ENCODE measurements around the gene TMSB10. TPM values are rescaled to one million over a fixed set of nuclear protein-coding genes. Genes with fewer than 3 reads are reported as not detected.
"Not testable (repeated sequence)": the region's sequence is repeated elsewhere in the genome, so short reads cannot be mapped to it uniquely, and the experiment has no call there.

TMSB10 gene
- total RNA-seq, 2 experiments from 2014 or later = 869 to 1,901 TPM

- POLR2A ChIA-PET = no interaction called here
Measured at GRCh38 chr2:84865181-84865783, 40.2 kb upstream of the TMSB10 start.

DNA sequence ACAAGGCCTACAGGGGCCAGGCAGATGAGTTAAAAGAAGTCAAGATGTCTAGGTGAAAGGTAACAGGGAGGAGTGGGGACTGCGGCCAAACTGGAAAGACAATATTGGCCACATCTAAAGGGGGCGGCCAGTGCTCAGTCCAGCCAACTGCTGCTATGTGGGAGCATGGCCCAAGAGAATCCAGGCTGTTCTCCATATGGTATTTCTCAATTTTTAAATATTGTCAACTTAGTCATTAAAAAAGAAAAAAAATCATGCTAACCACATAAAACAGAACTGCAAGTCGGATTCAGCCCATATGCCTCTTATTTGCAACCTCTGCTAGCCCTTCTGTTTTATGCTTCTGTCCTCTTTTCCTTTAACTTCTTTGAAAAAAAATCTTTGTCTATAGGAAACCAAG, 39.3 kb upstream of the TMSB10 start:
- H4K20me1 ChIP-seq (ENCODE audit: insufficient read depth, low read length) = no peaks in the 10 kb centered on the region
- H3K4me3 ChIP-seq (ENCODE audit: low read depth, low read length, poor library complexity, severe bottlenecking) = no peak overlapping the region
- no peaks in the 10 kb centered on the region for H3K9me2 ChIP-seq (ENCODE audit: insufficient read depth, low read length)
- no peak overlapping the region for H3K4me2 ChIP-seq (ENCODE audit: low read length)
- no peak for DNase-seq (ENCODE audit: low spot score)
- BruUV-seq (replicated peaks) = no TSS peak
- H3K9me3 ChIP-seq (ENCODE audit: low read length) = no peaks in the 10 kb centered on the region
- TF ChIP-seq EZH2phosphoT487 (IDR thresholded peaks at IDR 0.05; ENCODE audit: borderline replicate concordance, low read depth, low read length) = no peak
- TF ChIP-seq, protein P1, sequence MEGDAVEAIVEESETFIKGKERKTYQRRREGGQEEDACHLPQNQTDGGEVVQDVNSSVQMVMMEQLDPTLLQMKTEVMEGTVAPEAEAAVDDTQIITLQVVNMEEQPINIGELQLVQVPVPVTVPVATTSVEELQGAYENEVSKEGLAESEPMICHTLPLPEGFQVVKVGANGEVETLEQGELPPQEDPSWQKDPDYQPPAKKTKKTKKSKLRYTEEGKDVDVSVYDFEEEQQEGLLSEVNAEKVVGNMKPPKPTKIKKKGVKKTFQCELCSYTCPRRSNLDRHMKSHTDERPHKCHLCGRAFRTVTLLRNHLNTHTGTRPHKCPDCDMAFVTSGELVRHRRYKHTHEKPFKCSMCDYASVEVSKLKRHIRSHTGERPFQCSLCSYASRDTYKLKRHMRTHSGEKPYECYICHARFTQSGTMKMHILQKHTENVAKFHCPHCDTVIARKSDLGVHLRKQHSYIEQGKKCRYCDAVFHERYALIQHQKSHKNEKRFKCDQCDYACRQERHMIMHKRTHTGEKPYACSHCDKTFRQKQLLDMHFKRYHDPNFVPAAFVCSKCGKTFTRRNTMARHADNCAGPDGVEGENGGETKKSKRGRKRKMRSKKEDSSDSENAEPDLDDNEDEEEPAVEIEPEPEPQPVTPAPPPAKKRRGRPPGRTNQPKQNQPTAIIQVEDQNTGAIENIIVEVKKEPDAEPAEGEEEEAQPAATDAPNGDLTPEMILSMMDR (conservative IDR thresholded peaks at IDR 0.05; ENCODE audit: low read length) = no peak
- H3K36me3 ChIP-seq (ENCODE audit: insufficient read depth, low read length) = no peaks in the 10 kb centered on the region
- CTCF ChIA-PET (ENCODE audit: unreplicated experiment) = no interaction called here
- H3K27ac ChIP-seq (ENCODE audit: low read depth, low read length, poor library complexity, severe bottlenecking) = no peak overlapping the region
- intact Hi-C loops (cut with micrococcal nuclease; ENCODE audit: unreplicated experiment) = loop anchor here (10.0 kb wide), 1 partner anchor 231 kb away; no protein-coding TSS in a partner anchor
- H3K79me2 ChIP-seq (ENCODE audit: insufficient read depth, low read depth, low read length) = no peaks in the 10 kb centered on the region
- no peaks in the 10 kb centered on the region for H3K4me1 ChIP-seq (ENCODE audit: insufficient read depth, low read length, poor library complexity, severe bottlenecking)
- no peak overlapping the region for H2AFZ ChIP-seq (ENCODE audit: low read length)
- POLR2A ChIA-PET = no interaction called here

More at GRCh38 chr2:84865181-84865783, 40.2 kb upstream of the TMSB10 start:
- Histone ChIP-seq H3K4me3 (ENCODE audit: low read depth, low read length, poor library complexity, severe bottlenecking) (no peak overlapping the region), H3K36me3 (ENCODE audit: insufficient read depth, low read length) (no peaks in the 10 kb centered on the region), H3K27ac (ENCODE audit: low read depth, low read length, poor library complexity, severe bottlenecking) (no peak overlapping the region), H3K9me3 (ENCODE audit: low read length) (no peaks in the 10 kb centered on the region), H3K79me2 (ENCODE audit: insufficient read depth, low read depth, low read length) (no peaks in the 10 kb centered on the region), H3K4me2 (ENCODE audit: low read length) (no peak overlapping the region), H3K9me2 (ENCODE audit: insufficient read depth, low read length) (no peaks in the 10 kb centered on the region), H3K4me1 (ENCODE audit: insufficient read depth, low read length, poor library complexity, severe bottlenecking) (no peaks in the 10 kb centered on the region), H4K20me1 (ENCODE audit: insufficient read depth, low read length) (no peaks in the 10 kb centered on the region), H2AFZ (ENCODE audit: low read length) (no peak overlapping the region)
- intact Hi-C loops (cut with micrococcal nuclease; ENCODE audit: unreplicated experiment) = loop anchor here (1.0 to 10.0 kb wide), 2 partner anchors 230 to 370 kb away; no protein-coding TSS in a partner anchor
- CTCF ChIA-PET (ENCODE audit: unreplicated experiment) = no interaction called here
- TF ChIP-seq, protein P1 (conservative IDR thresholded peaks at IDR 0.05; ENCODE audit: low read length) = peak; percentile 84
- TF ChIP-seq EZH2phosphoT487 (IDR thresholded peaks at IDR 0.05; ENCODE audit: borderline replicate concordance, low read depth, low read length) = no peak
- peak; percentile 64 for DNase-seq (ENCODE audit: low spot score)
- BruUV-seq (replicated peaks) = no TSS peak

DNA sequence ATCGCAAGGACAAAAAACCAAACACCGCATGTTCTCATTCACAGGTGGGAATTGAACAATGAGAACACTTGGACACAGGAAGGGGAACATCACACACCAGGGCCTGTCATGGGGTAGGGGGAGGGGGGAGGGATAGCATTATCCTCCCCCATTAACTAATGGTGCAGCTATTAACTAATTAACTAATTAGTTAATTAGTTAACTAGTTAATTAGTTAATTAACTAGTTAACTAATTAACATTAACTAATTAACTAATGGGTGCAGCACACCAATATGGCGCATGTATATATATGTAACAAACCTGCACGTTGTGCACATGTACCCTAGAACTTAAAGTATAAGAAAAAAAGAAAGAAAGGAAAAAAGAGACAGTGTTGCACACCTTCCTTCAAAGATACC, 37.1 kb upstream of the TMSB10 start:
- CTCF ChIA-PET (ENCODE audit: unreplicated experiment); H2AFZ ChIP-seq (ENCODE audit: low read length); H4K20me1 ChIP-seq (ENCODE audit: insufficient read depth, low read length); DNase-seq (ENCODE audit: low spot score); H3K4me2 ChIP-seq (ENCODE audit: low read length); H3K4me3 ChIP-seq (ENCODE audit: low read depth, low read length, poor library complexity, severe bottlenecking); H3K9me2 ChIP-seq (ENCODE audit: insufficient read depth, low read length); H3K36me3 ChIP-seq (ENCODE audit: insufficient read depth, low read length); BruUV-seq (replicated peaks); H3K9me3 ChIP-seq (ENCODE audit: low read length); H3K27ac ChIP-seq (ENCODE audit: low read depth, low read length, poor library complexity, severe bottlenecking); H3K79me2 ChIP-seq (ENCODE audit: insufficient read depth, low read depth, low read length); H3K4me1 ChIP-seq (ENCODE audit: insufficient read depth, low read length, poor library complexity, severe bottlenecking): not testable (repeated sequence)
- POLR2A ChIA-PET = interaction anchor here (0.6 kb wide), 1 partner anchor 138 kb away, joined by 3 read pairs; no protein-coding TSS in a partner anchor
- intact Hi-C loops (cut with micrococcal nuclease; ENCODE audit: unreplicated experiment) = loop anchor here (10.0 kb wide), 1 partner anchor 234 kb away; no protein-coding TSS in a partner anchor
